C4-2B (cell line): Measurements from ENCODE around the gene HES7.

Experiments used
- CTCF ChIP-seq: fragments of 450-650 bp; conservative IDR thresholded peaks from 2 replicates; pipeline ENCODE4 v1.5.1; 2017; ENCODE audit warnings: mild to moderate bottlenecking
- ZFX ChIP-seq: fragments of 450-650 bp; IDR thresholded peaks from 2 replicates; pipeline ENCODE4 v1.6.1; 2017

- TF ChIP-seq ZFX (no peak), CTCF (no peak)
These were observed 21.9 kb upstream of the HES7 start for GRCh38 chr17:8145811-8146210.
